Spleen (tissue), 11 donors: ENCODE measurements around the gene TMEM131. TPM values are rescaled to one million over a fixed set of nuclear protein-coding genes. Genes with fewer than 3 reads are reported as not detected.
A peak's percentile ranks its signal among the peaks of the same experiment; 100 is the strongest.

Experiments
- DNase-seq: peaks from one replicate; pipeline ENCODE4 v3.0.0-alpha.2; 2020
- H3K27ac ChIP-seq, 8 donors: fragments of 200-600 bp; sonication (generic) in 7 of 8; 1 replicate in 4 of 8; 2 replicates in 4 of 8; pipeline versions ENCODE4 v1.5.0 to v1.8.0; 2016 to 2021; ENCODE audit warnings: inconsistent platforms in 4 of 8, mild to moderate bottlenecking in 4 of 8, moderate library complexity in 1 of 8
- H3K27me3 ChIP-seq, 7 donors: fragments of 200-600 bp; sonication (generic) in 6 of 7; replicated peaks in 1 of 7; 1 replicate in 4 of 7; 2 replicates in 3 of 7; pipeline versions ENCODE4 v1.5.0 to v1.8.0; 2016 to 2021; ENCODE audit warnings: inconsistent platforms in 3 of 7, mild to moderate bottlenecking in 1 of 7
- H3K36me3 ChIP-seq, 6 donors: fragments of 200-600 bp; sonication (generic) in 5 of 6; 1 replicate in 4 of 6; 2 replicates in 2 of 6; pipeline versions ENCODE4 v1.5.0 to v1.8.0; 2016 to 2021; ENCODE audit warnings: inconsistent platforms in 2 of 6
- H3K4me1 ChIP-seq, 6 donors: fragments of 200-600 bp; sonication (generic) in 5 of 6; 1 replicate in 3 of 6; 2 replicates in 3 of 6; pipeline versions ENCODE4 v1.5.0 to v1.8.0; 2016 to 2021; ENCODE audit warnings: inconsistent platforms in 3 of 6
- H3K4me3 ChIP-seq, 8 donors: fragments of 200-600 bp; sonication (generic) in 7 of 8; 1 replicate in 4 of 8; 2 replicates in 4 of 8; pipeline versions ENCODE4 v1.5.0 to v1.8.0; 2016 to 2021; ENCODE audit warnings: inconsistent platforms in 4 of 8, mild to moderate bottlenecking in 4 of 8, moderate library complexity in 2 of 8
- H3K9me3 ChIP-seq, 8 donors: fragments of 200-600 bp; sonication (generic) in 7 of 8; 1 replicate in 4 of 8; 2 replicates in 4 of 8; pipeline versions ENCODE4 v1.5.0 to v1.8.0; 2016 to 2021; ENCODE audit warnings: inconsistent platforms in 4 of 8
- POLR2A ChIP-seq, 3 donors: fragments of 450-650 bp; IDR thresholded peaks; one replicate each; pipeline ENCODE4 v1.5.1; 2017; ENCODE audit warnings: antibody characterized with exemption in 3 of 3, mild to moderate bottlenecking in 1 of 3
- POLR2AphosphoS5 ChIP-seq, 3 donors: sonication (generic); formaldehyde crosslinking; IDR thresholded peaks; one replicate each; pipeline ENCODE4 v1.5.1; 2017; ENCODE audit warnings: antibody characterized with exemption in 3 of 3
- WGBS, 5 donors: extraction: QIAGEN DNeasy Blood & Tissue Kit in 3 of 5; methylation state at CpG; one replicate each; pipeline versions ENCODE4 v1.1.5 to v1.1.7; 2013 to 2018; 5-methylcytosine and 5-hydroxymethylcytosine counted together
- intact Hi-C: fragments of 100-400 bp; cut with DNase I; formaldehyde crosslinking; loops from one replicate; pipeline ENCODE4 v1.15.0; 2023; ENCODE audit warnings: low total_unique reads
- polyA plus RNA-seq, 3 donors: library from polyadenylated mRNA; stranded (reverse); fragments of 200-250 nt; gene quantifications; one replicate each; pipeline ENCODE4 v1.2.1, GENCODE V29; 2013
- total RNA-seq, 7 donors: library from RNA; depleted of rRNA in 3 of 7; stranded (reverse); fragments of >200 nt in 3 of 7; fragmentation: NEBNext Ultra II Directional in 4 of 7; extraction: Animal tissue kit (Norgen Biotek cat#: 25700) in 4 of 7; gene quantifications; one replicate each; pipeline versions ENCODE4 v1.1.0 to v1.2.1, GENCODE V29; 2016 to 2021
- TF ChIP-seq, protein P1 (sequence below), 11 experiments: fragments of 200-600 bp in 7 of 11; fragments of 450-650 bp in 4 of 11; sonication (generic) in 4 of 11; IDR thresholded peaks in 8 of 11; conservative IDR thresholded peaks in 3 of 11; 1 replicate in 7 of 11; 2 replicates in 4 of 11; pipeline versions ENCODE4 v1.4.0 to v1.8.0; 2016 to 2021; ENCODE audit warnings: antibody characterized with exemption in 11 of 11, inconsistent platforms in 4 of 11, mild to moderate bottlenecking in 1 of 11
- donor health status: healthy with polysubstance abuse.
- donor health status: DM: no; HTN: no; CAD: no; lungs with moderate emphysema.
- donor health status: DM: no; HTN: no; CAD: no.
- donor health status: Bipolar disorder and iron deficiency.
- donor health status: healthy.
- donor health status: DM: no; HTN: no; CAD: no.
- donor health status: DM: yes; HTN: yes; CAD: no.

Gene TMEM131
- total and polyA plus RNA-seq, 10 donors = 9.2 to 74.0 (median 61.6) TPM

DNA sequence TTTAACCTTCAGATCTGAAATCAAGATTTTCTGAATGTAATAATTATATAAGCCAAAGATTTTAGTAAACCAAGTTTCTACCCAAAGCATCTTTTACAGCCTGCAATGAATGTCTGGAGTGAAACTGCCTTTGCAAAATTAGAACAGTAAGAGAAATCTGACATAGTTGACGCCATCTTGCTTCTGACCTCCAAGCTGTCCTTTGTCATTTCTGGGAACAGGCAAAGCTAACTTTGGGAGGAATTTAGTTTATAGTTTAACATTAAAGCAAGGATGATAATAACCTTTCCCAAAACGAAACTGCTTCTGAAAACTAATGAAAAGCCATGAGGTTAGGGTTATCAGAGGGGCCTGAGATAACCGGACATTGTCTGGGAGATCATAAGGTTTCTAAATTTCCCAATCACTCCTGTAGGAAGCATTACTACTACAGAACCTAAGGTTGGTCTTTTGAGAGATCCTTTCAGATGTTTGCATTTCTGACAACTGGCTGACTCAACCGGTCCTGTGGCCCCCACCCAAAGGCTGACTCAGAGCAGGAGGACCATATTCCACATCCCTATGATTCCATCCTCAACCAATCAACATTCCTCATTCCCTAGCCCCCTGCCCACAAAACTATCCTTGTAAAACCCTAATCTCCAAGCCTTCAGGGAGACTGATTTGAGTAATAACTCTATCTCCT is 124.5 kb downstream of the TMEM131 start:
- no peaks in the 10 kb centered on the region for H3K9me3 ChIP-seq
- H3K4me1 ChIP-seq = peaks cover 28 to 53% (median 34%) of the 10 kb centered on the region in 6 donors
- no peak overlapping the region for H3K4me3 ChIP-seq
- intact Hi-C loops = no loop called here
- DNase-seq = no peak
- no peaks in the 10 kb centered on the region for H3K27me3 ChIP-seq
- 78 to 87% (median 84%) methylated on average over 4 of the region's 4 CpGs for WGBS, 5 donors
- no peak for TF ChIP-seq POLR2A (IDR thresholded peaks at IDR 0.05)
- TF ChIP-seq POLR2AphosphoS5 (IDR thresholded peaks at IDR 0.05) = no peak
- TF ChIP-seq, protein P1, sequence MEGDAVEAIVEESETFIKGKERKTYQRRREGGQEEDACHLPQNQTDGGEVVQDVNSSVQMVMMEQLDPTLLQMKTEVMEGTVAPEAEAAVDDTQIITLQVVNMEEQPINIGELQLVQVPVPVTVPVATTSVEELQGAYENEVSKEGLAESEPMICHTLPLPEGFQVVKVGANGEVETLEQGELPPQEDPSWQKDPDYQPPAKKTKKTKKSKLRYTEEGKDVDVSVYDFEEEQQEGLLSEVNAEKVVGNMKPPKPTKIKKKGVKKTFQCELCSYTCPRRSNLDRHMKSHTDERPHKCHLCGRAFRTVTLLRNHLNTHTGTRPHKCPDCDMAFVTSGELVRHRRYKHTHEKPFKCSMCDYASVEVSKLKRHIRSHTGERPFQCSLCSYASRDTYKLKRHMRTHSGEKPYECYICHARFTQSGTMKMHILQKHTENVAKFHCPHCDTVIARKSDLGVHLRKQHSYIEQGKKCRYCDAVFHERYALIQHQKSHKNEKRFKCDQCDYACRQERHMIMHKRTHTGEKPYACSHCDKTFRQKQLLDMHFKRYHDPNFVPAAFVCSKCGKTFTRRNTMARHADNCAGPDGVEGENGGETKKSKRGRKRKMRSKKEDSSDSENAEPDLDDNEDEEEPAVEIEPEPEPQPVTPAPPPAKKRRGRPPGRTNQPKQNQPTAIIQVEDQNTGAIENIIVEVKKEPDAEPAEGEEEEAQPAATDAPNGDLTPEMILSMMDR (IDR thresholded peaks at IDR 0.05 in 8 of 11, conservative IDR thresholded peaks at IDR 0.05 in 3 of 11) = no peak
- peaks cover 0 to 5% (median 0%) of the 10 kb centered on the region in 6 donors for H3K36me3 ChIP-seq
- peak overlapping the region in 7 of 8 donors; percentile 9 to 74 (median 61) for H3K27ac ChIP-seq

DNA sequence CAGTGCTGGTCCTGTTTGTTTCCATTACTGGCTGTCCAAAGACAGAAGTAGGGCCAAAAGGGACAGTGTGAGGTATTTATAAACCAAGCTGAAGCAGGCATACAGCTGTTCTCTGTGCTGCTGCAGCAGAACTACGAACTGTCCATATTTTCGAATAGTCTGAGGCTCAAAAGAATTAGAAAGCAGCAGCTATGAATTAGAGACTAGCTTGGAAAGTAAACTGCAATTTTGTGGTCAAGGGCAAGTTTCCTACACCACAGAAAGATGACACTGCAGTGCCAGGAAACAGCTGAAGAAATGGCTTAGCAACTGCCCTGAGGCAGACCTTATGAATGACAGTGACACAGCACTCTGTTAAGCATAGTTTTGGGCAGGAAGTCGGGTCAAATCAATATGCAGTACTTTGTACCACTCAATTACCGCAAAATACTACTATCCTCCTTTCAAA is 125.3 kb downstream of the TMEM131 start:
- no peaks in the 10 kb centered on the region for H3K9me3 ChIP-seq
- 7 to 18% (median 15%) methylated on average over 4 of the region's 4 CpGs for WGBS, 5 donors
- no peaks in the 10 kb centered on the region for H3K27me3 ChIP-seq
- H3K4me1 ChIP-seq = peaks cover 28 to 53% (median 34%) of the 10 kb centered on the region in 6 donors
- peak overlapping the region in 7 of 8 donors; percentile 53 to 74 (median 69) for H3K27ac ChIP-seq
- intact Hi-C loops = no loop called here
- peaks cover 0 to 5% (median 0%) of the 10 kb centered on the region in 6 donors for H3K36me3 ChIP-seq
- DNase-seq = no peak
- TF ChIP-seq POLR2A (IDR thresholded peaks at IDR 0.05) = no peak
- TF ChIP-seq POLR2AphosphoS5 (IDR thresholded peaks at IDR 0.05) = peak in 1 of 3 donors; percentile 82
- TF ChIP-seq, protein P1 (IDR thresholded peaks at IDR 0.05 in 8 of 11, conservative IDR thresholded peaks at IDR 0.05 in 3 of 11) = no peak
- H3K4me3 ChIP-seq = peak overlapping the region in 1 of 8 donors; percentile 10

DNA sequence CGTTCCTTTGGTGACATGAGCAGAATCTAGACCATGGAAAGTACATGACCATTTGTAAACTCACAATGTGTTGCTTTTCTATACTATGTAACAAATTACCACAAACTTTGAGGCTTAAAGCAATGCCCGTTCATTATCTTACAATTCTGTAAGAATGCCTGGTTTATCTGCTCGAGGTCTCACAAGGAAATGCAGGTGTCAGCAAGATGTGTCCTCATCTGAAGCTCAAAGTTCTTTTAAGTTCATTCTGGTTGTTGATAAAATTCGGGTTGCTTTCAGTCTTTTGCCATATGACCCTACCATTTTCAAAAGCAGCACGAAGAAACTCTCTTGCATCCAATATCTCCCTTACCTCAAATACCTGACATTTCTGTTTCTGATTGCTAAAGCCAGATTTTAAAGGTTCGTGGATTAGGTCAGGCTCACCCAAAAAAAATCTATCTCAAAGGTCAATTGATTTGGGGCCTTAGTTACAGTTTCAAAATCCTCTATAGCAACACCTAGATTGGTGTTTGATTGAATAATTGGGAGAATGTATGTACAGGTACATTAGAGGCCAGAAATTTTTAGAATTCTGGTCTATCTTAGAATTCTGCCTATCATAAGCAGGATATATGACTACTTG is 125.9 kb downstream of the TMEM131 start:
- H3K27me3 ChIP-seq = no peaks in the 10 kb centered on the region
- peaks cover 0 to 5% (median 0%) of the 10 kb centered on the region in 6 donors for H3K36me3 ChIP-seq
- no peak for TF ChIP-seq POLR2AphosphoS5 (IDR thresholded peaks at IDR 0.05)
- no peak for TF ChIP-seq POLR2A (IDR thresholded peaks at IDR 0.05)
- TF ChIP-seq, protein P1 (IDR thresholded peaks at IDR 0.05 in 8 of 11, conservative IDR thresholded peaks at IDR 0.05 in 3 of 11) = no peak
- no peaks in the 10 kb centered on the region for H3K9me3 ChIP-seq
- H3K27ac ChIP-seq = peak overlapping the region in 7 of 8 donors; percentile 53 to 74 (median 69)
- no peak for DNase-seq
- WGBS, 5 donors = 64 to 72% (median 68%) methylated on average over 6 of the region's 6 CpGs
- peaks cover 28 to 53% (median 34%) of the 10 kb centered on the region in 6 donors for H3K4me1 ChIP-seq
- intact Hi-C loops = no loop called here
- H3K4me3 ChIP-seq = peak overlapping the region in 1 of 8 donors; percentile 10
